Panc1 (cell line): Measurements from ENCODE around the gene ALX4. TPM values are rescaled to one million over a fixed set of nuclear protein-coding genes. Genes with fewer than 3 reads are reported as not detected.

ENCODE experiments used
- ATAC-seq: fragments of 200-7000 bp; cut with Tn5 transposase; 2 replicates; pipeline ENCODE4 v1.9.1; 2020; ENCODE audit warnings: mild to moderate bottlenecking, moderate library complexity
- BruUV-seq: library from RNA; stranded (reverse); fragments of 400-500 nt; replicated peaks from 2 replicates; lab custom pipeline; 2021; lab: Mats Ljungman, UMichigan
- CTCF ChIA-PET: fragments of 300-600 bp; sonication (Branson Sonifier 250); formaldehyde crosslinking; loops from one replicate; lab custom pipeline; 2022; ENCODE audit warnings: antibody characterized with exemption; lab: Charles Lee
- POLR2A ChIA-PET: fragments of 300-600 bp; sonication (Branson Sonifier 250); formaldehyde crosslinking; loops from one replicate; lab custom pipeline; 2022; ENCODE audit warnings: antibody characterized with exemption; lab: Charles Lee
- DNase-seq: peaks from one replicate; pipeline ENCODE4 v3.0.0-alpha.2; 2010; ENCODE audit warnings: low read depth, low spot score
- H3K27ac ChIP-seq: 2 replicates; pipeline ENCODE4 v1.5.1; 2011; ENCODE audit warnings: mild to moderate bottlenecking, low read length, inconsistent platforms
- H3K27me3 ChIP-seq: fragments of 200-500 bp; sonication (Bioruptor generic); 2 replicates; pipeline ENCODE4 v1.6.0; 2014; ENCODE audit warnings: low read length, inconsistent platforms; ENCODE audit not compliant: control insufficient read depth, insufficient read depth
- H3K36me3 ChIP-seq: fragments of 200-500 bp; sonication (Bioruptor generic); 2 replicates; pipeline ENCODE4 v1.5.1; 2014; ENCODE audit warnings: inconsistent platforms, mild to moderate bottlenecking, low read length, moderate library complexity; ENCODE audit not compliant: control insufficient read depth, insufficient read depth
- H3K4me1 ChIP-seq: 2 replicates; pipeline ENCODE4 v1.5.1; 2011; ENCODE audit warnings: inconsistent platforms, mild to moderate bottlenecking, low read length, moderate library complexity; ENCODE audit not compliant: control insufficient read depth, insufficient read depth
- H3K4me3 ChIP-seq, 2 experiments: 2 replicates each; pipeline ENCODE4 v1.5.1; 2011 to 2012; ENCODE audit warnings: low read depth in 2 of 2, low read length in 2 of 2, mild to moderate bottlenecking in 2 of 2, inconsistent platforms in 1 of 2, moderate library complexity in 1 of 2
- H3K9me3 ChIP-seq: fragments of 200-500 bp; sonication (Bioruptor generic); 2 replicates; pipeline ENCODE4 v1.5.1; 2014; ENCODE audit warnings: low read depth, mild to moderate bottlenecking, inconsistent platforms, low read length, moderate library complexity; ENCODE audit not compliant: control insufficient read depth, insufficient read depth
- CTCF ChIP-seq: fragments of 450-650 bp; IDR thresholded peaks from 2 replicates; pipeline ENCODE4 v1.5.1; 2017; ENCODE audit warnings: mild to moderate bottlenecking
- POLR2AphosphoS5 ChIP-seq: IDR thresholded peaks from 2 replicates; pipeline ENCODE4 v1.6.1; 2012; ENCODE audit warnings: mild to moderate bottlenecking, low read depth, low read length, moderate library complexity
- SIN3A ChIP-seq: IDR thresholded peaks from 2 replicates; pipeline ENCODE4 v1.6.1; 2012; ENCODE audit warnings: low read depth, mild to moderate bottlenecking, low read length, moderate library complexity, borderline replicate concordance; ENCODE audit not compliant: insufficient read depth
- TCF7L2 ChIP-seq: IDR thresholded peaks from 2 replicates; pipeline ENCODE4 v1.6.1; 2011; ENCODE audit warnings: mild to moderate bottlenecking, low read depth, low read length, inconsistent platforms
- in situ Hi-C: cut with HindIII; loops from 2 replicates; pipeline ENCODE4 v1.10.0; 2016; ENCODE audit warnings: low sequenced_read_pairs, low pct_unique_long_range_greater_than_20kb
- intact Hi-C: fragments of 100-400 bp; cut with micrococcal nuclease; formaldehyde crosslinking; loops from one replicate; pipeline ENCODE4 v1.10.0; 2022; ENCODE audit not compliant: unreplicated experiment
- total RNA-seq: library from RNA; stranded (reverse); gene quantifications from one replicate; pipeline ENCODE4 v1.2.1, GENCODE V29; 2021; ENCODE audit not compliant: unreplicated experiment
- TF ChIP-seq, protein P1 (sequence below), 2 experiments: IDR thresholded peaks; 2 replicates each; pipeline ENCODE4 v1.6.1; 2011 to 2012; ENCODE audit warnings: low read depth in 2 of 2, control low read depth in 1 of 2, low read length in 1 of 2, mild to moderate bottlenecking in 1 of 2, moderate library complexity in 1 of 2; ENCODE audit not compliant: insufficient read depth in 1 of 2

The ALX4 gene
- total RNA-seq, 1 experiment from 2014 or later, result 1.0 TPM

- POLR2A ChIA-PET, result no interaction called here
- TF ChIP-seq, protein P1, sequence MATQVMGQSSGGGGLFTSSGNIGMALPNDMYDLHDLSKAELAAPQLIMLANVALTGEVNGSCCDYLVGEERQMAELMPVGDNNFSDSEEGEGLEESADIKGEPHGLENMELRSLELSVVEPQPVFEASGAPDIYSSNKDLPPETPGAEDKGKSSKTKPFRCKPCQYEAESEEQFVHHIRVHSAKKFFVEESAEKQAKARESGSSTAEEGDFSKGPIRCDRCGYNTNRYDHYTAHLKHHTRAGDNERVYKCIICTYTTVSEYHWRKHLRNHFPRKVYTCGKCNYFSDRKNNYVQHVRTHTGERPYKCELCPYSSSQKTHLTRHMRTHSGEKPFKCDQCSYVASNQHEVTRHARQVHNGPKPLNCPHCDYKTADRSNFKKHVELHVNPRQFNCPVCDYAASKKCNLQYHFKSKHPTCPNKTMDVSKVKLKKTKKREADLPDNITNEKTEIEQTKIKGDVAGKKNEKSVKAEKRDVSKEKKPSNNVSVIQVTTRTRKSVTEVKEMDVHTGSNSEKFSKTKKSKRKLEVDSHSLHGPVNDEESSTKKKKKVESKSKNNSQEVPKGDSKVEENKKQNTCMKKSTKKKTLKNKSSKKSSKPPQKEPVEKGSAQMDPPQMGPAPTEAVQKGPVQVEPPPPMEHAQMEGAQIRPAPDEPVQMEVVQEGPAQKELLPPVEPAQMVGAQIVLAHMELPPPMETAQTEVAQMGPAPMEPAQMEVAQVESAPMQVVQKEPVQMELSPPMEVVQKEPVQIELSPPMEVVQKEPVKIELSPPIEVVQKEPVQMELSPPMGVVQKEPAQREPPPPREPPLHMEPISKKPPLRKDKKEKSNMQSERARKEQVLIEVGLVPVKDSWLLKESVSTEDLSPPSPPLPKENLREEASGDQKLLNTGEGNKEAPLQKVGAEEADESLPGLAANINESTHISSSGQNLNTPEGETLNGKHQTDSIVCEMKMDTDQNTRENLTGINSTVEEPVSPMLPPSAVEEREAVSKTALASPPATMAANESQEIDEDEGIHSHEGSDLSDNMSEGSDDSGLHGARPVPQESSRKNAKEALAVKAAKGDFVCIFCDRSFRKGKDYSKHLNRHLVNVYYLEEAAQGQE (IDR thresholded peaks at IDR 0.05; ENCODE audit: insufficient read depth in 1 of 2, low read depth in 2 of 2, low read length in 1 of 2), result no peak
- TF ChIP-seq CTCF (no peak), TCF7L2 (no peak), POLR2AphosphoS5 (no peak), SIN3A (no peak)
These were observed 26.0 kb upstream of the ALX4 start for GRCh38 chr11:44335919-44336318.

GRCh38 chr11:44335052-44335760, 25.3 kb upstream of the ALX4 start:
- no peaks in the 10 kb centered on the region for H3K9me3 ChIP-seq
- in situ Hi-C loops, result no loop called here
- peaks cover 20% of the 10 kb centered on the region for H3K27me3 ChIP-seq
- TF ChIP-seq CTCF (no peak), POLR2AphosphoS5 (no peak), SIN3A (no peak), TCF7L2 (no peak)
- TF ChIP-seq, protein P1 (IDR thresholded peaks at IDR 0.05; ENCODE audit: insufficient read depth in 1 of 2, low read depth in 2 of 2, low read length in 1 of 2), result no peak
- no peak for ATAC-seq
- CTCF ChIA-PET, result no interaction called here
- no peak overlapping the region for H3K27ac ChIP-seq
- no peak overlapping the region for H3K4me3 ChIP-seq
- no TSS peak for BruUV-seq
- H3K4me1 ChIP-seq, result no peaks in the 10 kb centered on the region
- H3K36me3 ChIP-seq, result no peaks in the 10 kb centered on the region
- intact Hi-C loops, result no loop called here
- no peak for DNase-seq
- POLR2A ChIA-PET, result no interaction called here

More at GRCh38 chr11:44335919-44336318, 26.0 kb upstream of the ALX4 start:
- Histone ChIP-seq H3K4me1 (no peaks in the 10 kb centered on the region), H3K27ac (no peak overlapping the region), H3K9me3 (no peaks in the 10 kb centered on the region), H3K4me3 (no peak overlapping the region), H3K27me3 (peaks cover 20% of the 10 kb centered on the region), H3K36me3 (no peaks in the 10 kb centered on the region)
- ATAC-seq (no peak), DNase-seq (no peak)
- no TSS peak for BruUV-seq
- CTCF ChIA-PET, result no interaction called here
- in situ Hi-C loops, result no loop called here
- intact Hi-C loops, result no loop called here
